ENCODE results near the gene RNF166.

The RNF166 gene

DNA sequence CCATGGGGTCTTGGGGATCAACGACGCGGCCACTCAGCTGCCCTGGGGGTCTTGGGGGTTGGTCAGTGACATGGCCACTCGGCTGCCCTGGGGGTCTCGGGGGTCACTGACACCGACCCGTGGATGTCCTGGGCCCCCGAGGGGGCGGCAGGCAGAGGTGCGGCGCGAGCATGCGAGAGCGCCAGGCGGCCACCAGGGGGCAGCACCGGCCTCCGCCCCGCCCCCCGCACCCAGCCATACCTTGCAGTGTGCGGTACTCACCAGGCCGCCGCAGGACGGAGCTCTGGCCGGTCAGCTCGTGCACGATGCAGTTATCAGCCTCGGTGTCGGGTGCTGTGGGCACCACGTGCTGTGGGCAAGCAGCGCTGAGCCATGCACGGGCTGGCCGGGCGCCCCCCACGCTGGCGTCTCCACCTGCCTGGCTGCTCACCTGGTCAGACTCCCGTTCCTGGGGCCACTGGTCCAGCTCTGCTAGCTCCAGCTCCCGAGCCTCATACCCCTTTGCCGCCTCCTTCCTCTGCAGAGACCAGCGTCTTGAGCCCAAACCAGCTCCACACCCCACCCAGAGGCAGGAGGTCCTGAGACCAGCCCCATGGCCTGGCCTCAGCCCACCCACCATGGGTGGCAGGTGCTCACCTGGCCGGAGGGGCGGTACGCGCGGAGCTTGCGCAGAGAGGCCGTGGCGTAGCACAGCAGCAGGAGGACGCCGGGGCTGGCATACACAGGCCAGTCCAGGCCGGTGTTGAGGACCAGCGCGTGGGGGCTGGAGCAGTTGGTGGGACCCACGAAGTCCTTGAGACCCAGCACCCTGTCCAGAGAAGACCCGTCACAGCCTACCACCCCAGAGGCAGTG, 31.3 kb upstream of the RNF166 start:
- no peak overlapping the region for H3K9ac ChIP-seq (ENCODE audit: low read length)
- H3K36me3 ChIP-seq (ENCODE audit: insufficient read depth, low read length), result peaks cover 52% of the 10 kb centered on the region
- no peaks in the 10 kb centered on the region for H3K27me3 ChIP-seq (ENCODE audit: control insufficient read depth in 1 of 2, insufficient read depth in 2 of 2, low read length in 2 of 2)
- no peak overlapping the region for H3K27ac ChIP-seq (ENCODE audit: low read depth, low read length)
- peaks cover 4% of the 10 kb centered on the region for H3K4me1 ChIP-seq (ENCODE audit: insufficient read depth, low read length)
- H3K4me3 ChIP-seq (ENCODE audit: low read depth in 1 of 2, low read length in 2 of 2), result no peak overlapping the region
- no peaks in the 10 kb centered on the region for H3K9me3 ChIP-seq (ENCODE audit: low read length)

DNA sequence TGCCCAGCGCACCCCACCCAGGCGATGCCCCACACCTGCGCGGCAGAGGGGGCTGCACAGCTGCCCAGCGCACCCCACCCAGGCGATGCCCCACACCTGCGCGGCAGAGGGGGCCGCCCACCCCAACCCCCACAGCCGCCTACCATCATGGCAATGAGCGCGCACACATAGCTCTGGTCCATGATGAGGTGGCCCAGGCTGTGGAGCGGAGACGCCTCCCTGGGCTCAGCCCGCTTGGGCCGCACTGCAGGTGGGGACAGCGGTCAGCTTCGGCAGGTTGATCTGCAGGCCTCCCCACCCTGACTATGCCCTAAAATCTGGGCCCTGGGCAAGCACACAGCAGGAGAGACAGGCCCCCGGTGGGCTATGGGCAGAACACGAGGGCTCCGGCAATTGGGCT, 30.3 kb upstream of the RNF166 start:
- Histone ChIP-seq H3K36me3 (ENCODE audit: insufficient read depth, low read length) (peaks cover 52% of the 10 kb centered on the region), H3K4me3 (ENCODE audit: low read depth in 1 of 2, low read length in 2 of 2) (no peak overlapping the region), H3K27me3 (ENCODE audit: control insufficient read depth in 1 of 2, insufficient read depth in 2 of 2, low read length in 2 of 2) (no peaks in the 10 kb centered on the region)

DNA sequence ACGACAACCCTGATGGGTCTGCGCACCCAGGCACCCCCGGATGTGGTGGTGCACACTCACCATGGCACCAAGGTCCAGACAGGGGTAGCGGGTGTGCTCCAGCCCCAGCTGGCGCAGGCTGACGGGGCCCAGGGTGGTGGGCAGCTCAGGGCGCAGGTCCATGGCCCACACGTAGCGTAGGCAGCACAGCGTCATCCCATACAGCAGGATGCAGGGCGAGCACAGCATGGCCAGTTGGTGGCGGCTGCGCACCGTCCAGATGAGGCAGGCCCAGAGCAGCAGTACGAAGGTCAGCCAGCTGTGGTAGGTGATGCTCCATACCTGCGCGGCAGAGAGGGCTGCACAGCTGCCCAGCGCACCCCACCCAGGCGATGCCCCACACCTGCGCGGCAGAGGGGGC, 29.9 kb upstream of the RNF166 start:
- Histone ChIP-seq H3K27ac (ENCODE audit: low read depth, low read length) (no peak overlapping the region), H3K9ac (ENCODE audit: low read length) (no peak overlapping the region), H3K27me3 (ENCODE audit: control insufficient read depth in 1 of 2, insufficient read depth in 2 of 2, low read length in 2 of 2) (no peaks in the 10 kb centered on the region), H3K4me3 (ENCODE audit: low read depth in 1 of 2, low read length in 2 of 2) (no peak overlapping the region), H3K9me3 (ENCODE audit: low read length) (no peaks in the 10 kb centered on the region), H3K4me1 (ENCODE audit: insufficient read depth, low read length) (peaks cover 4% of the 10 kb centered on the region), H3K36me3 (ENCODE audit: insufficient read depth, low read length) (peaks cover 52% of the 10 kb centered on the region)

More for the DNA sequence above, 30.3 kb upstream of the RNF166 start:
- H3K27ac ChIP-seq (ENCODE audit: low read depth, low read length), result no peak overlapping the region
- H3K9me3 ChIP-seq (ENCODE audit: low read length), result no peaks in the 10 kb centered on the region
- no peak overlapping the region for H3K9ac ChIP-seq (ENCODE audit: low read length)
- peaks cover 4% of the 10 kb centered on the region for H3K4me1 ChIP-seq (ENCODE audit: insufficient read depth, low read length)

DNA sequence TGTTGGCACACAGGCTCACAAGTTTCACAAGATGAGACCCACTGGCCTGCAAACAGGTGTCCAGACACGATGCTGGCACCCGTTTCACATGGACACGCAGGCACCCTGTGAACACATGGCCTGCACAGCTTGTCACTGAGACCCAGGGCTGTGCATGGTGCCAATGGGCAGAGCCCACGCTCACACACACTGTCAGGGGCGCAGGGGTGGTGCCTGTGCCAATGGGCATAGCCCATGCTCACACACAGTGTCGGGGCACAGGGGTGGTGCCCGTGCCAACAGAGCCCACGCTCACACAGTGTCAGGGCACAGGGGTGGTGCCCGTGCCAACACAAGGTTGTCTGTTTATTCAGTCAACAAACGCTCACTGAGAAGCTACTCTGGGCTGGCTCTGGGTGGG, 29.4 kb upstream of the RNF166 start:
- H3K4me3 ChIP-seq (ENCODE audit: low read depth in 1 of 2, low read length in 2 of 2), result no peak overlapping the region
- H3K9me3 ChIP-seq (ENCODE audit: low read length), result no peaks in the 10 kb centered on the region
- H3K4me1 ChIP-seq (ENCODE audit: insufficient read depth, low read length), result peaks cover 4% of the 10 kb centered on the region
- no peaks in the 10 kb centered on the region for H3K27me3 ChIP-seq (ENCODE audit: control insufficient read depth in 1 of 2, insufficient read depth in 2 of 2, low read length in 2 of 2)
- H3K9ac ChIP-seq (ENCODE audit: low read length), result no peak overlapping the region
- H3K36me3 ChIP-seq (ENCODE audit: insufficient read depth, low read length), result peaks cover 52% of the 10 kb centered on the region
- H3K27ac ChIP-seq (ENCODE audit: low read depth, low read length), result no peak overlapping the region

DNA sequence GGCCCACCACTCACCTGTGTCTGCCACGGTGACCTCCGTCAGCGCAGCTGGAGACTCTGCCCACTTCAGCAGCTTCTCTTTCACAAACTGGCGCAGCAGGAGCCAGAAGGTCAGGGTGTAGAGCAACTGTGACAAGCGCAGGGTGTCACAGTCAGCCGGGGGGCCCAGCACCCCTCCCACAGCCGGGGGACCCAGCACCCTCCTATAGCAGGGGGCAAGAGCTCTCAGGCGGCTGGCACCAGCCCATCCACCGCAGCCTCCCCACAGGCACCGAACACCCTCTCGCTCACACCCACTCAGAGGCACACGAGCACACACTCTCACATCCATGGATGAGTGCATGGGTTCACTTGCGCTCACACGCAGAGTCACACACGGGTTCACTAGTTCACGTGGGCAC, 28.9 kb upstream of the RNF166 start:
- H3K4me3 ChIP-seq (ENCODE audit: low read depth in 1 of 2, low read length in 2 of 2), result no peak overlapping the region
- H3K9me3 ChIP-seq (ENCODE audit: low read length), result no peaks in the 10 kb centered on the region
- peaks cover 4% of the 10 kb centered on the region for H3K4me1 ChIP-seq (ENCODE audit: insufficient read depth, low read length)
- H3K27ac ChIP-seq (ENCODE audit: low read depth, low read length), result no peak overlapping the region
- H3K36me3 ChIP-seq (ENCODE audit: insufficient read depth, low read length), result peaks cover 49% of the 10 kb centered on the region
- H3K27me3 ChIP-seq (ENCODE audit: control insufficient read depth in 1 of 2, insufficient read depth in 2 of 2, low read length in 2 of 2), result no peaks in the 10 kb centered on the region
- H3K9ac ChIP-seq (ENCODE audit: low read length), result no peak overlapping the region

DNA sequence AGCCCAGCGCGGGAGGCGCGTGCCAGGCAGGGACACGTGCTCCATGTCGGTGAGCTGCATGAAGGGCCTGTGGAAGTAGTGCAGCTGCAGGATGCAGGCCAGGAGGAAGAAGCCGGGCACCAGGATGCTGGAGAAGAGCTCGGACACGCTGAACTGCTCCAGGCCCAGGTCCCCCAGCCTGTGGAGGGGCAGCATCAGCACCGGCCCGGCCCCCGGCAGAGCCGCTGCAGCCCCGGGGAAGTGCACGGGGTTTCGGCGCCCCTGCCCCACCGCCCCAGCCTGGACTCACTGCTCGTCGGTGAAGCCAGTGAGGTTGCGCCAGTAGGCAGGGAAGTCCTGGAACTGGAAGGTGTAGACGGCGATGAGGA, 28.1 kb upstream of the RNF166 start:
- Histone ChIP-seq H3K9me3 (ENCODE audit: low read length) (no peaks in the 10 kb centered on the region), H3K4me3 (ENCODE audit: low read depth in 1 of 2, low read length in 2 of 2) (no peak overlapping the region), H3K27ac (ENCODE audit: low read depth, low read length) (no peak overlapping the region), H3K9ac (ENCODE audit: low read length) (no peak overlapping the region), H3K36me3 (ENCODE audit: insufficient read depth, low read length) (peaks cover 49% of the 10 kb centered on the region), H3K27me3 (ENCODE audit: control insufficient read depth in 1 of 2, insufficient read depth in 2 of 2, low read length in 2 of 2) (no peaks in the 10 kb centered on the region), H3K4me1 (ENCODE audit: insufficient read depth, low read length) (peaks cover 4% of the 10 kb centered on the region)

DNA sequence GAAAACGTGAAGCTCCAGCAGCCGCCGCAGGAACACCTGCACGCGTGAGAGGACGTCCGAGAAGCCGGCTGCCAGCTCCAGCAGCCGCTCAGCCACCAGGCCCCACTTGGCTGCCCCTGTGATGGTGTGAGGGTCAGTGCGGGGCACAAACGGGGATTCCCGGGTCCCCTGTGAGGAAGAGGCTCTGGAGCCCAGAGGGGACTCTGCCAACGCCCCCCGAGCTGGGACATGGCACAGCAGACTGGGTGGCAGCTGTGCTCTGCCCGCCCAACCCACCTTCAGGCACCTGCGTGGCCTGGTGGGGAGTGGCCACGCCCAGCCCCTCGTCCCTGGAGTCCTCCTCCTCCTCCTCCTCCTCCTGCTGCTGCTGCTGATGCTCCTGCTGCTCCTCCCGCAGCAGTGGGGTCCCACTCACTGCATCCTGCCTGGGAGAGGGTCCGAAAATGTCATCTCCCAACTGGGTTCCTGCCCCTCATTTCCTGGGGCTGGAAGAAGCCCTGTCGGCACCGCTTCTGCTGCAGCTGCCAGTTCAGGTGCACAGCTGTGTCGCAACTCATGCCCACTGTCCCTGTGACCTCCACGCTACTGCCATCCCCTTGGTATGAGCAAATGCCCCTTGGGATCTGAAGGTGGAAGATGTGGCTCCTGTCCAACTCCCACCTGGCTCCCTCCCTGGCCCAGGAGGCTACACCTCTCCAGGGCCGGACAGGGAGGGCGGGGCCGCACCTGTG, 27.6 kb upstream of the RNF166 start:
- peaks cover 4% of the 10 kb centered on the region for H3K4me1 ChIP-seq (ENCODE audit: insufficient read depth, low read length)
- H3K27ac ChIP-seq (ENCODE audit: low read depth, low read length), result no peak overlapping the region
- no peak overlapping the region for H3K9ac ChIP-seq (ENCODE audit: low read length)
- no peaks in the 10 kb centered on the region for H3K27me3 ChIP-seq (ENCODE audit: control insufficient read depth in 1 of 2, insufficient read depth in 2 of 2, low read length in 2 of 2)
- H3K9me3 ChIP-seq (ENCODE audit: low read length), result no peaks in the 10 kb centered on the region
- no peak overlapping the region for H3K4me3 ChIP-seq (ENCODE audit: low read depth in 1 of 2, low read length in 2 of 2)
- H3K36me3 ChIP-seq (ENCODE audit: insufficient read depth, low read length), result peaks cover 49% of the 10 kb centered on the region

DNA sequence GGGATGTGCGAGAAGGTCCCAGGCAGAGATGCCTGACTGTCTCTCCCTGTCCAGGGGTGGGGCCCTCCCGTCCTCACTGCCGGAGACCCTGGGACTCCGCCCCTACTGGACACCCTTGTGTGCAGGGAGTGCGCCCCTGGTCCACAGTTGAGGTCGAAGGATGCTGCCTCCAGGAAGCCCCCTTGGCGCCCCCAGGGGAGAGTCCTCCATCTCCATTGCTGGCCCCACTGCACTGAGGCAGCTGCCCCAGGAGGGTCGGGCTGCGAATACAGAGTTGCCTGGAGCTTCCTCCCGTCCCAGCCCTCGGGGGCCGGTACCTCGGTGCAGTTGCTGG, 26.7 kb upstream of the RNF166 start:
- Histone ChIP-seq H3K9me3 (ENCODE audit: low read length) (no peaks in the 10 kb centered on the region), H3K9ac (ENCODE audit: low read length) (no peak overlapping the region), H3K4me3 (ENCODE audit: low read depth in 1 of 2, low read length in 2 of 2) (no peak overlapping the region), H3K36me3 (ENCODE audit: insufficient read depth, low read length) (peaks cover 48% of the 10 kb centered on the region), H3K27ac (ENCODE audit: low read depth, low read length) (no peak overlapping the region), H3K27me3 (ENCODE audit: control insufficient read depth in 1 of 2, insufficient read depth in 2 of 2, low read length in 2 of 2) (no peaks in the 10 kb centered on the region), H3K4me1 (ENCODE audit: insufficient read depth, low read length) (peaks cover 4% of the 10 kb centered on the region)

DNA sequence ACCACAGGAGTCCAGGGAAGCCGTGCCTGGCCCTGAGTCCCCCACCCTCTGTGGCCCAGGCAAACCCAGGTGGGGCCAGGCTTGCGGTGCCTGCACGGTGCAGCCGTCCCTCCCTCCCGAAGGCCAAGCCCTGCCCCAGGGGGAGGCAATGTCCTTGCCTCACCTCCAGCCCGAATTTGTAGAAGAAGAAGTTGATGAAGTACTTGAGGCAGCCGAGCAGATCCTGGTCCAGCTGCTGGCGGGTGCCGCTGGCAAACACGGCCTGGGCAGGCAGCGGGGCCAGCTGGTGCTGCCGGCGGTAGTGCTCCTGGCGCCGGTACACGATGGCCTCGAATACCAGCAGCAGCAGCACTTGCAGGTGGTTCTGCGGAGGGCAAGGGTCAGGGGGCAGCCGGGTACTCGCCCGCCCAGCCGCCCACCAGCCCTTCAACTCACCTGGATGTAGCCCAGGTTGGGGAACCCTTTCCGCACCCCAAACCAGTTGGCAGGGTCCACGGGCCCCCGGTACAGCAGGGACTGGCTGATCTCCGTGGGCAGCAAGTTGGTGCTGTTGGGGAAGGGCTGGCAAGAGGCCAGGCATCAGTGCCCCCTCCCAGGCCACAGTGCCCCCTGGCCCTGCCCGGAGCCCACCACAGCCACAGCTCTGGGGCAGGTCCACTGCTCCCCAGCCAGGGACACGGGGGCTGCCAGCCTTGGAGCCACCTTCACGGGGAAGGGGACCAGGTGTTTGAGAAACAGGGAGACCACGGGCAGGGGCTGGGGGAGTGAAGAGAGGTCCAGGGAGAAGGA, 26.2 kb upstream of the RNF166 start:
- Histone ChIP-seq H3K9ac (ENCODE audit: low read length) (no peak overlapping the region), H3K4me3 (ENCODE audit: low read depth in 1 of 2, low read length in 2 of 2) (no peak overlapping the region), H3K4me1 (ENCODE audit: insufficient read depth, low read length) (no peaks in the 10 kb centered on the region), H3K27me3 (ENCODE audit: control insufficient read depth in 1 of 2, insufficient read depth in 2 of 2, low read length in 2 of 2) (no peaks in the 10 kb centered on the region), H3K36me3 (ENCODE audit: insufficient read depth, low read length) (peaks cover 48% of the 10 kb centered on the region), H3K9me3 (ENCODE audit: low read length) (no peaks in the 10 kb centered on the region), H3K27ac (ENCODE audit: low read depth, low read length) (no peak overlapping the region)

DNA sequence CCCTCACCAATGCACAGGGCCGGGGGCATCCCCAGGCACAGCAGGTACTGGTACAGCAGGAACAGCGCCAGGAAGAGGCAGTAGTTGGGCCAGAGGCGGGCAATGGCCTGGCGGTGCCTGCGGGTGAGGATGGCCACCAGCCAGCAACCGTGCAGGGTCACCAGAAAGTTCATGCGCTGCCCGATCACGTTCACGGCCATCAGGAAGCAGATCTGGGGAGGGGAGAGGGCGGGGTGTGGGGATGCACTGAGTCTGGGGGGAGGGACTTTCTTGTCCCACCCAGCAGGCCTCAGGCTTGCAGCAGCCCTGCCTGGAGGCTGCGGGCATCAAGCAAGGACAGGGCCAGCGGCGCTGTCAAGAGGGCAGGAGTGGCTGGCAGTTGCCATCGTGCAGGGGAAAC, 25.5 kb upstream of the RNF166 start:
- Histone ChIP-seq H3K4me1 (ENCODE audit: insufficient read depth, low read length) (no peaks in the 10 kb centered on the region), H3K9ac (ENCODE audit: low read length) (no peak overlapping the region), H3K9me3 (ENCODE audit: low read length) (no peaks in the 10 kb centered on the region), H3K4me3 (ENCODE audit: low read depth in 1 of 2, low read length in 2 of 2) (no peak overlapping the region), H3K27ac (ENCODE audit: low read depth, low read length) (no peak overlapping the region), H3K27me3 (ENCODE audit: control insufficient read depth in 1 of 2, insufficient read depth in 2 of 2, low read length in 2 of 2) (no peaks in the 10 kb centered on the region), H3K36me3 (ENCODE audit: insufficient read depth, low read length) (peaks cover 52% of the 10 kb centered on the region)

Measured in muscle layer of colon (tissue), 2 donors.